GM21529 (cell line): ENCODE results near the gene EGLN3.
"Not testable (repeated sequence)": the region's sequence is repeated elsewhere in the genome, so short reads cannot be mapped to it uniquely, and the experiment has no call there.

ENCODE experiments used
- ATAC-seq: cut with Tn5 transposase; IDR thresholded peaks from one replicate; pipeline ENCODE4 v1.9.1; 2021; ENCODE audit not compliant: unreplicated experiment

The EGLN3 gene

DNA sequence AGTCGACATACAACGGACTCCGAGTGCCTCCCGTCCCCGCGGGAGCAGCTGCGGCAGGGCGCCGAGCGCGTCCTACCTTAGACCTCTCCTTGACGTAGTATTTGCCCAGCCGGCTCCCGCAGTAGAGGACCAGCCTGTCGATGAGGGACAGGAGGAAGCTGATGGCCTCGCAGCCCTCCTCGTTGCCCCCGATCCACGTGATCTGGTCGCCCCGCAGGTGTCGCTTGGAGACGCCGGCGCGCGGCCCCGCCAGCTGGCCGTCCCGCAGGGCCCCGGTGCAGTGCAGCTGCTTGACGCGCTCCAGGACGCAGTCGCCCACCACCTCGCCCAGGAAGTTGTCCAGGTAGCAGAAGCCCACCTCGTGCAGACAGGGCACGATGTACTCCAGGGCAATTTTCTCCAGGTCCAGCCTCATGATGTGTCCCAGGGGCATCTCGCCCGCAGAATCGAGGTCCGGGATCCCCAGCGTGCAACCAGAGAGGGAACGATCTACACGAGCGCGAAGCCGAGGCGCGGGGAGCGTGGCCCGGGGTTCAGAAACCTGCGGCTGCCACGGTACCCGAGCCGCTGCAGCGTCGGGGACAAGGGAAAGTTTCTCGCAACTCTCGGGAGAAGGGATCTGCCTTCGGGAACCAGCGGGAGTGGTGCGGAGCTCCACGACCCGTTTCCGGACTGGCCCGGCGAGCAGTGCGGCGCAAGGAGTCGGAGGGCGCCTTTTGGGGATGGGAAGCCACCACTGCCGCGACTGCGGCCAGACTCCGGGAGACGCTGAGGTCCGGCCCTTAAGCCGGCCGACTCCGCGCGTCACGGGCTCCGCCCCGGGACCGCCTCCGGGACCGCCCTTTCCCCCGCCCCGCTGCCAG is at the start of gene EGLN3:
EGLN3 (minus strand) TSS at position 755 of the 863 bp plus-strand sequence; CDS start at position 433, 322 bp downstream.
- ATAC-seq = peak; percentile 91

DNA sequence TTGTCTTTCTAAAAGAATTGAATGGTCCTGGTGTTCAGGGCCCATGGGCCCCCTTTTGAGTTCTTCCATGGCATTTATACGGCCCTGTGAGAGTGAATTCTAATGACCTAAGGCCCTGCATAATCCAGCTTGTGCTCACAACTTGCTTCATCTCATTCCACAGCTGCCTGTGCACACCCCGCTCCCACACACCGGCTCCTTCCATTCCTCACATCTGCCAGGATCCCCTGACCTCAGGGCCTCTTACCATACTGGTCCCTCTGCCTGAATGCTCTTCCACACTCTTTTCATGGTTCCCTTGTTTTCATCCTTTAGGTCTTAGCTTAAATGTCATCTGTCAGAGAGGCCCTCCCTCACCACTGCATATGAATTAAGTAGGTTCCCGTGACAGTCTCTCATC is 49.5 kb upstream of the EGLN3 start:
- no peak for ATAC-seq

DNA sequence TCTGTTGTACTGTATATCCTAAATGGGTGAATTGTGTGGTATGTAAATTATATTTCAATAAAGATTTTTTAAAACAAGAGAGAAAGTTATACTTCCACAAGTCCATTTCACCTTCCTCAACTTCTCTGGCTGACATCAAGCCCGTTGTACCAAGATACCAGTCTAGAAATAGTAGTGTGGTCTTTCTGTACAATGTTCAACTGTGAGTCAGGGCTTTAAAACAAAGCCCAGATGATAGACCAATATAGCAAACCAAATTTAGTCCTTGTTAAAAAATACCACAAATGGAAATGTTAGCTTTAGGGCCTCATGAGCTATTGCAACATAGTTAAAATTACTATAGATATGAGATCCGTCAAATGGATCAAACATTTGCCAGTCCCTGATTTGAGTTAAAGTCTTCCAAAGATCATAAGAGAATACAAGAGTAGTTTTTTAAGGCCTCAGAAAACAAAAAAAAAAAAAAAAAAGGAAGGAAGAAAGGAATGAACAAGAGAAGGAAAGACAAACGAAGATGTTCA is 49.0 kb upstream of the EGLN3 start:
- ATAC-seq = no peak

DNA sequence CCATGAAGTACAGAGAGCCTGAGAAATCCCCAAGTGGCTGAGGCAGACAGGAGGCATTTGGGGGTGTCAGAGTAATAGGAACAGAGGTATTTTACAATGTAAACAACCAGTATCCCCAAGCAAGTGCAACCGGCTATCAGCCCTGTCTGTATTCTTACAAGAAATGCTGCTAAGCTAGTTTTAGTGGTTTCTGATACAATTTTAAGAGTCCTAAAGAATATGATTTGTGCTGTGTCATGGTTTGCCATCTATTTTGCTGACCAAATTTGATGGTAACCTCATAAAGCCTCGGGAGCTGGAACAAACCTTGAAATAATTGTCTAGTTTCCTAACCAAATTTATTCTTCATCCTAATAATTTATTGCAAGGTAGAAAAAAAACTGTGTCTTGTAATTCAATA is 46.7 kb upstream of the EGLN3 start:
- ATAC-seq = no peak

DNA sequence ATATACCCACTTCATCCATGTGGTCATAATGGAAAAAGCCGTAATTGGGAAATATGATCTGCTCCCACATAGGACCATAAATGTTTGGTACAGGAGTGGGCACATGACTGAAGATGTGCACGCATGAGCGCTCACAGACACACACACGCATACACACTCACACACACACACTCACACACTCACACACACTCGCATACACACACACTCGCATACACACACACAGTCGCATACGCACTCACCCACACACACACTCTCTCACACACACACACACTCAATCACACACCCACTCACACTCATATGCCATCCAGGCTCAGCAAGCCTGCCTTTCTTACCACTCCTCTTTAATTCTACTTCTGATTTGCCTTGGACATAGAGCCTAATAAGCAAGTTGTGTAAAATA is 45.6 kb upstream of the EGLN3 start:
- no peak for ATAC-seq

DNA sequence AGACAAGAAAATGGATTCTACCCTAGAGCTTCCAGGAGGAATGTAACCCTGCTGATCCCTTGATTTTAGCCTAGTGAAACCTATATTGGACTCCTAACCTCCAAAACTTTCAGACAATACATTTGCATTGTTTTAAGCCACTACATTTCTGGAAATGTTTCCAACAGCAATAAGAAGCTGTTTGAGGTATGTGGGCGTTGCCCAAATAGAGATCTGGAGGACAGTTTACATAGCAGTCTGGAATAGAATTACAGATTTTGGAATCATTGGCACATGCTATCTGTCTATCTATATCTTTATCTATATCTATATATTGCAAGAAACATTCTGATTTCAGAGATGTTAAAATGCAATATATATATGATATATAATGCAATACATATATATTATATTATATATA is 42.4 kb upstream of the EGLN3 start:
- ATAC-seq = no peak

DNA sequence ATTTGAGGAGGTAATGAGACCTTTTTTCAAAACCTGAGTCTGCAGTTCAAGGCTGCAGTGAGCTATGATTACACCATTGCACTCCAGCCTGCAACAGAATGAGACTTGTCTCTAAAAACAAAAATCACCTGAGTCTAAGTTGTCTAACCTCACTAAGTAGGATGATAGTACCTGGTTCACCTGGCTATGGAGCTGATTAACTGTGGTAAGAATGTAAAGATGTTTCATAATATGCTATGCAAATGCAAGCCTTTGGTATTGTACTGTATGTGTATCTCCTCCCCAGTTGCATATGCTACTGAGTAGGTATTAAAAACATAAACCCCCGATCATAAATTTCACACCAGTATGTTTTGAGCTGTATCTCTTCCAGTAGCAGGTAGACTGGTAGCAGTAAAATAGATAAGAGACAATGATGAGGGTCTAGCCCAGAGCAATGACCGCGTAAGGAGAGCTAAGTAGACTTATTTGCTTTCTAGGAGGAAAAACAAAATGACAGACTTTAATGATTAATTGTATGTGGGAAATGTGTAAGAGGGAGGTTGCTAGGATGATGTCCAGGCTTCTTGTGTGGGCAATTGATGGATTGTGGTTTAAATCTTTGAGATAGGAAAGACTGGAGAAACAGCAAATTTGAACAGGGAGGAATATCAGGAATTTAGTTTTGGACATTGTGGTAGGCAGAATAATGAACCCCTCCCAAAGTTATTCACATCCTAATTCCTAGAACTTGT is 41.6 kb upstream of the EGLN3 start:
- ATAC-seq = no peak

DNA sequence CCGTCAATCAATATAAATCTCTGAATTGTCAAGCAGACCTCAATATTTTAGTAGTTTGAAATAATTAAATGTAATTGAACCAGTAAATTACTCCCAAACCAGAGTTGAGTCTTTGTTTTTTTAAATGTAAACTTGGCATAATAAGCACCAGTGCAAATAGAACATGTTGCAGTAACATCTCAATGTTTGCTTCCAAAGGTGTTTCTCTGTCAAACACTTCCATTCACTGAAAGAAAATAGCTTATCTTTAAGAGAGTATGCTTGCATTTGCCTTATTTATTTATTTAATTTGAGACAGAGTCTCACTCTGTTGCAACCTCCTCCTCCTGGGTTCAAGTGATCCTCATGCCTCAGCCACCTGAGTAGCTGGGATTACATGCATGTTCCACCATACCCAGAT is 39.9 kb upstream of the EGLN3 start:
- no peak for ATAC-seq

DNA sequence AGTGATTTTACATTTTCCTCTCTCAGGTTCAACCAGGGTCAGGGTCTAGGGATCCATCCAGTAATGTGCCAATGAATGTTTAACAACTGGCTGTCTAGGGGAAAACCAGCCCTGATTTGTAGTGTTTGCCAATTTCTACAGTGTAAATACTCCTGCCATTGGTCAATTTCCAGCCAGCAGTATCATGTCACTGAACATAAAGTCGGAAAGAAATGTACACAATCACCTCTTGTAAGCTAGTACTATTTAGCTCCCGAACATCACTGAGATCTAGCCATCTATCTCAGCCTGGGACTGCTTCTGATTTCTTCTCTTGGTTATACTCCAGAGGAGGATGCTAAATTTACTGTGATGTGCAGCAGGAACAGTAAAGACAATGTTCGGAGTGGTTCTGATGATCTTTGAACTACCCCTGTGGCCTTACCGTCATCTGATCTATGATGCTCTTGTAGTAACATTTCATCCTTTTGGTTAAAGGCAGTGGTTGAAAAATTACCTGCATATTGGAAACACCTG is 36.7 kb upstream of the EGLN3 start:
- ATAC-seq = no peak

DNA sequence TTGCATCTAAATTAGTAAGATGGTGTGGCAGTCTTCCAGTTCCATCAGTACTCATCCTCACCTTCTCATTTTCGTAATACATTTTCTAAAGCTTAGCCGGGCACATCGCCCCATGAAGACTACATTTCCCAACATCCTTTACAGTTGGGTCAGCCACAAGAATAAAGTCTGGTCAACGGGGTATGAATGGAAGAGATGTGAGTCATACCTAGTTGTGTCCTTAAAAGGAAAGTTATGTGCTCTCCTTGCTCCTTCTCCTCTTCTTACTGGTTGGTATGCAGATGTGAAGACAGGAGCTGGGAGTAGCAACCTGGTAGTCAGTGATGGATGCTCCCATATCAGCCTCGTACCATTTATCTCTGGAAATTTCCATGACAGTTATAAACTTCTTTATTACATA is 35.9 kb upstream of the EGLN3 start:
- no peak for ATAC-seq

DNA sequence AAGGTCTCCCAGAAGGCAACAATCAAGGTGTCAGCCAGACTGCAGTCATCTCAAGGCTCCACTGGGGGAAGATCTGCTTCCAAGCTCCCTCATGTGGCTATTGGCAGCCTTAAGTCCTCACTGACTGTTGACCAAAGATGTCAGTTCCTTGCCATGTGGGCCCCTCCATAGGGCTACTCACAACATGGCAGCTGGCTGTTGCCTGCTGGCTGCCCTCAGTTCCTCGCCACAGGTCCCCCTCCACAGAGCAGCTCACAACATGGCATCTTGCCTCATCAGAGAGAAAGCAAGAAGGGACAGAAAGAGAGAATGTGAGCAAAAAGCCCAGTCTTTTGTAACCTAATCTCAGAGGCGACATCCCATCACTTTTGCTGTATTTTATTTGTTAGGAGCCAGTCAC is 34.4 kb upstream of the EGLN3 start:
- no peak for ATAC-seq

DNA sequence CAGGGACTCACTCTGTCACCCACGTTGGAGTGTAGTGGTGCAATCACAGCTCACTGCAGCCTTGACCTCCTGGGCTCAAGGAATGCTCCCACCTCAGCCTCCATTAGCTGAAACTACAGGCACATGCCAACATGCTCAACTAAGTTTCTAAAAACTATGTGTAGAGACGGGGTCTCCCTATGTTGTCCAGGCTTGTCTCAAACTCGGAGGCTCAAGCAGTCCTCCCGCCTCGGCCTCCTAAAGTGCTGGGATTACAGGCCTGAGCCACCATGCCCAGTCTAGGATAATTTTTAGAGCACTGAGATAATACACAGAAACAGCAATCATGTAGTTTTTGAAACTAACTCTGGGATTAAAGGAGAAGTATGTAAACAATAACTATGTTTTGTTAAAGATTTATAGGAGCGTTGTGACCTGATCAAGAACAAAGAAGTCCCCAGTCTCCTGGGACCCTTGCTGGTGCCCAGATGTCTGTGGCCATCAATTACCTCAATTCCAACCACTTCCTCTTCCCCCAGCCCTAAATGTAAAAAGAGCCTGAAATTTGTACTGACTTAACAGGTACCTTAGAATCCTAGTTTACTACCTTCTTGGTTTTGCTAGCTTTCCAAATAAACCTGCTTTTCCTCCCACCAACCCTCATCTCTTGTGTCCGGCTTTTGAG is 28.9 kb upstream of the EGLN3 start:
- ATAC-seq = peak; percentile 71

DNA sequence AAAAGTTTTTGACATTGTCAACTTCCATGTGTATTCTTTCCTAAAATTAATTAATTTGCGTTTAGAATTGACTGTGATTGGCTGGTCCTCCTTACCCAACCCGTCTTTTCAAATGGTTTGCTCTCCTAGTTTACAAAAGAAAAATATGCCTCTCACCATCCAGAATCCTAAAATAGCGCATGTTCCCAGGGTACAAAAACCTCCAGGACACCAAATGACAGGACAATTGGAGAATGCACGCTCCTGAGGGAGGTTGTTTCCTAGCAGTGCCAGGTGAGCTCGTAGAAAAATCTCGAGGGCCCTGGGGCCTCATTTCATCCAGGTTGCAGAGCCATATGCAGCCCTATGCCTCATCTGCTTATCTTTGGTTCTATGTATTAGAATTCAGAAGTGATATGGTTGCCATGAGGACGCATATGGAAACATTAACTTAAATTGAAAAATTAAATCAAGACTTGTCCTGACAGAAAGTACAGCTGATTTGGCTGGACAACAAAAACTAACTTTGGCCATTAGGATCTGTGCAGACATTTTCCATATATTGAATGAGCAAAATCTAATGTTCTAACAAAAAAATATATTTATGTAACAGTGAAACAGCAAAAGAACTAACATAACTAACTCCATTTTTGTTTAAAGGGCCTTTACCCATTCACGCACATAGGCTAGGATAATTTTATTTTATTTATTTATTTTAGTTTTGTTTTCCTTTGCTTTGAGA is 28.2 kb upstream of the EGLN3 start:
- ATAC-seq = no peak

DNA sequence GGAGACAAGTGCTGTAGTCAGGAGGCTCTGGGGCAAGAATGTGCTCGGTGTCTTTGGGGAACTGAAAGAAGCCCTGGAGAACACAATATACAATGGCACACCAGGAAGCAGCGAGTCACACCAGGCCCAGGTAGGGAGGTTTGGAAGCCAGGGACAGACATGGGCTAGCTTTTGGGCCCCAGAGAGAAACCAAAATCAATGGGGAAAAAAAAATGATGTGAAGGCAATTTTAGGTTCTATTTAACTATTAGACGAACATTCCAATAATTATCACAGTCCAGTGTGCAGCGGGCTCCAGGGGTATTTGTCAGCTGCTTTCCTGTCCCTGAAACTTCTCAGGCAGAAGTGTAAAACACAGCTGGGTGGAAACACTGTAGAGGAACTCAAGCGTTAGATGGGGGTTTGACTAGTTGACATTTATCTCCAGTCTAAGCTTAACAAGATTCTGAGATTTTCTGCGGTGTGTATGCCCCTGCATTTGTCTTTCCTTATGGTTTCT is 21.8 kb upstream of the EGLN3 start:
- peak; percentile 93 for ATAC-seq

DNA sequence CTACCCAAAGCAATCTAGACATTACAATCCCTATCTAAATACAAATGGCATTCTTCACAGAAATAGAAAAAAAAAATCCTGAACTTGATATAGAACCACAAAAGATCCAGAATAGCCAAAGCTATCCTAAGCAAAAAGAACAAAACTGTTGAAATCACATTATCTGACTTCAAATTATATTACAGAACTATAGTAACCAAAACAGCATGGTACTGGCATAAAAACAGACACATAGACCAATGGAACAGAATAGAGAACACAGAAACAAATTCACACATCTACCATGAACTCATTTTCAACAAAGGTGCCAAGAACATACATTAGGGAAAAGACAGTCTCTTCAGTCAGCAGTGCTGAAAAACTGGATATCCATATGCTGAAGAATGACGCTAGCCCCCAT is 19.0 kb upstream of the EGLN3 start:
- not testable (repeated sequence) for ATAC-seq

DNA sequence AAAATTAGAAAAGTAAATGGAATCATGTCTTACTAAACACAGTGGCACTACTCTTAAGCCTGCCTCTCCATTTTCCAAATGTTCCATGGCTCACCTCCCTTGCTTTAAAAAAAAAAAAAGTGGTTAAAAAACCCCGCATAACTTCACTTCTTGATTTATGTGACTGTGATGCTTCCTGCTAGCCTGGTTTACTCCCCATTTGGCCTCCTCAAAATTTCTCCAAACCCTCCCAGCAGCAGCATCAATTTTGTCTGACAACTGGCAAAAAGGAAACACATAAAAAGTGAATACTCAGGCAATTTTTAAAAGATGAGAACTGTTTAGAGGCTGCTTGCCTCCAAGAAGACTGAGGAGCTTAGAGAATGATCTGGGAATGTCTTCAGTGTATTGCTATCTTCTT is 17.8 kb upstream of the EGLN3 start:
- ATAC-seq = no peak

DNA sequence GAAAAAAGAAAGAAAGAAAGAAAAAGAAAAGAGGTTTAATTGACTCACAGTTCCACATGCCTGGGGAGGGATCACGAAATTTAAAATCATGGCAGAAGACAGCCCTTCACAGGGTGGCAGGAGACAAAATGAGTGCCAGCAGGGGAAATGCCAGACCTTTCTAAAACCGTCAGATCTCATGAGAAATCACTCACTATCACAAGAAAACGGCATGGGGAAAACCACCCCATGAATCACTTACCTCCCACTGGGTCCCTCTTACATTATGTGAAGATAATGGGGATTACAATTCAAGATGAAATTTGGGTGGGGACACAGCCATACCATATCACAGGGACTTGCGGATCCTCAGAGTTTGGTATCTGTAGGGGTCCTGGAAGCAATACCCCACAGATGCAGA is 16.3 kb upstream of the EGLN3 start:
- ATAC-seq = no peak

DNA sequence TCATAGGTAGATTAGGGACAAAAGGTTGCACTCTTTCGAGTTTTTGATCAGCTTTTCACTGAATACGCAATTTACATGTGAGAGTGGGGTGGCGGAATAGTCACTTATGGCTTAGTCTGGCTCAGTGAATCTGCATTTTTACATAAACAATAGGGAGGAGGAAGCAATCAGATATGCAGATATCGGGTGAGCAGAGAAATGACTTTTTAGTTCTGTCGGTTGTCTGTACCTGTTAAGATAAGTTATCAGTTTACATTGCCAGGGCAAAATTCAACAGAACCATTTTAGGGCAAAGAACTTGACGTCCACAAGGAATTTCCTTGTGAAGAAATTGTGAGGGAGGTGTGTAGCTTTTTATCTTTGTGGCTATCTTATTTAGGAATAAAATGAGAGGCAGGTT is 15.4 kb upstream of the EGLN3 start:
- ATAC-seq = no peak

DNA sequence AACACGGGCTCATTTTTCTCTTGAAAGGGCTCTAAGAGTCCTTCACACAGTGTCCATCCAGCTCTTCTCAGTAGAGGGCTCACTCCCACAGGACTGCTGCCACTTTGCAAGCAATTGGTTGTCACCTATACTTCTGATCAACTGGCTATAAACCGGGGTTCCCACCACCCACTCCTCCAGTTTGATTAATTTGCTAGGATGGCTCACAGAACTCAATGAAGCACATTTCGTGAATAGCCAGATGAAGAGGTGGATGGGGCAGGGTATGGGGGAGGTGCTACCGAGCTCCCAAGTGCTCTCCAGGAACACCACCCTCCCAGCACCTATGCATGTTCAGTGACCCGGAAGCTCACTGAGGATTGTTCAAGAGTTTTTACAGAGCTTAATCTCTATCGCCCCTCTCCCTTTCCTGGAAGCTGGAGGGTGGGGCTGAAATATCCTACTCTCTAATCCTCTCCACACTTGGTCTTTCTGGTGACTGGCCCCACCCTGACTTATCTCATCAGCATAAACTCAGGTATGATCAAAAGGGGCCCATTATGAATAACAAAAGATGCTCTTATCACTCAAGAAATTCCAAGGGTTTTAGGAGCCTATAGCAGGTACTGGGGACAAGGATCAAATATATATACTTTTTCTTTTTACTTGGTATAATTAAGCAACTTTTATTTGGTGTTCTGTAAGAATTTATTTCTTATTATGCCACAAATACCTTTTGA is 13.9 kb upstream of the EGLN3 start:
- ATAC-seq = no peak

DNA sequence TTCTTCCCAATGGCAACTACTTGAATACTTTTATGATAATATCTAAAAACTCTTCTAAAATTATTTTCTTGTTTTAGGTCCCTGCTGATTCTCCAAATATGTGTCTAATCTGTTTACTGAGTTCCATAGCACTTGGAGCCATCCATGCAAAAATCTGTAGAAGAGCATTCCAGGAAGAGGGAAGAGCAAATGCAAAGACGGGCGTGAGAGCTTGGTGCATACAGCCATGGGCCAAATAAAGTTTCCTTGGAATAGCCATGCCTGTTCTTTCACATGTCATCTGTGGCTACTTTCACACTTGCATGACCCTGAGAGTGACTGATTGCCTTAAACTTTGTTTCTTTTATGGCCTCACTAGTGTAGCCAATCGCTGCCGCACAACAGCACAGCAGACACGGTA is 13.0 kb upstream of the EGLN3 start:
- ATAC-seq = no peak
